Adipocyte (in vitro differentiated cells): ENCODE data around the gene PRR5.

ENCODE experiments used
- DNase-seq: peaks from one replicate; pipeline ENCODE4 v3.0.0-alpha.2; 2015; ENCODE audit warnings: low read depth
- H3K27me3 ChIP-seq: replicated peaks from 2 replicates; pipeline ENCODE4 v1.7.0; 2013; ENCODE audit warnings: mild to moderate bottlenecking, low read length, moderate library complexity; ENCODE audit not compliant: control insufficient read depth, insufficient read depth
- H3K36me3 ChIP-seq: 2 replicates; pipeline ENCODE4 v1.7.0; 2013; ENCODE audit warnings: low read length, mild to moderate bottlenecking, moderate library complexity; ENCODE audit not compliant: control insufficient read depth, insufficient read depth, severe bottlenecking
- H3K4me1 ChIP-seq: 2 replicates; pipeline ENCODE4 v1.7.0; 2013; ENCODE audit warnings: mild to moderate bottlenecking, low read length, moderate library complexity; ENCODE audit not compliant: control insufficient read depth, insufficient read depth
- H3K4me3 ChIP-seq: 2 replicates; pipeline ENCODE4 v1.7.0; 2013; ENCODE audit warnings: mild to moderate bottlenecking, low read length, moderate library complexity
- H3K9ac ChIP-seq: 2 replicates; pipeline ENCODE4 v1.7.0; 2013; ENCODE audit warnings: mild to moderate bottlenecking, low read length, moderate library complexity
- H3K9me3 ChIP-seq: 2 replicates; pipeline ENCODE4 v1.7.0; 2013; ENCODE audit warnings: mild to moderate bottlenecking, low read length, moderate library complexity; ENCODE audit not compliant: control insufficient read depth

Gene PRR5

DNA sequence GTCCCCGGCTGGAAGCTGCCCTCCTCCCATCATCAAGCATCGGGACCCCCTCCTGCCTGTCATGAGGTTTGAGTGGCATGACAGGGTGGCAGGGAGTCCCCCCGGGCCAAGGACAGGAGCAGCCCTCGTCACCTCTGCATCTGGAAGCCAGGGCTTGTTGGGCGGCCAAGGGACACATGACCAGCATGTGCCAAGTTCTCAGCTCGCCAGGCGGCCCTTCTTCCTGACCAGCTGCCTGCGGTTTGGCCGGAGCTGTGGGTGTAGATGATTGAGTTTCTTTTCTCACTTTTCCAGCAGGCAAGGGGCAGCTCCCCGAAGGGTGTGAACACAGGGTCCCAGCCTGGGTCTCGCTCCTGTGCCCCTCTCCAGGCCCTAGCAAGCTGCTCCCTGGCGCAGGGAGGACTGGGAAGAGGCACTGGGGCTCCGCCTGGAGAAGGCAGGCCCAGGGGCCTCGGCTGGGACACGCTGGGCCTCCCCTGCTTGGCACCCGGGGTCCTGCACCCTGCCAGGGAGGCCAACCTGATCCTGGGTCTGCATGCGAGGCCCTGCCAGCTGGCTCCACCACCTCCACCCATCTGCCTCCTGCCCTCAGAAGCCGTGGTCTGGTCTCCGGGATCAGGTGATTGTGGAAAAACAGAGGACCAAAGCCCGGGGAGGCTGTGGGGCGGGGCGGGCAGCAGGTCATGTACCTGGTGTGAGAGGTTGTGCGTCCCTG lies 63.7 kb downstream of the PRR5 start:
- no peak for DNase-seq
- H3K4me3 ChIP-seq: no peak overlapping the region

DNA sequence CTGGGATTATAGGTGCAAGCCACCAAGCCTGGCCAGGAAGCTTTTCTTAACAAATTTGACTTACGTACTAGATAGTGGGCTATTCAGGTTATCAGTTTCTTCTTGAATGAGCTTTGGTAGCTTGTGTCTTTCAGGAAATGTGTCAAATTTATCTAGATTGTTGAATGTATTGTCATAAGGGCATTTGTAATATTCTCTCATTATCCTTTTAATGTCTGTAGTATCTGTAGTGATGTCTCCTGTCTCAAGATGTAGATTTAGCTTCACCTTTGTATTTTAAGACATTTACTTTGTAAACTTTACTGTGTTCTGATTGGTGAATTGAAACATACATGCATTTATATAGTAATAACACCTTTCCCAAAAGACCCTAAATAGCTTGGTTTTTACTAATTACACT lies 71.1 kb downstream of the PRR5 start:
- no peak overlapping the region for H3K4me3 ChIP-seq

More for the DNA sequence above, 63.7 kb downstream of the PRR5 start:
- Histone ChIP-seq H3K27me3 (peaks cover 36% of the 10 kb centered on the region), H3K9me3 (peaks cover 8% of the 10 kb centered on the region), H3K9ac (no peak overlapping the region), H3K4me1 (no peaks in the 10 kb centered on the region), H3K36me3 (no peaks in the 10 kb centered on the region)

DNA sequence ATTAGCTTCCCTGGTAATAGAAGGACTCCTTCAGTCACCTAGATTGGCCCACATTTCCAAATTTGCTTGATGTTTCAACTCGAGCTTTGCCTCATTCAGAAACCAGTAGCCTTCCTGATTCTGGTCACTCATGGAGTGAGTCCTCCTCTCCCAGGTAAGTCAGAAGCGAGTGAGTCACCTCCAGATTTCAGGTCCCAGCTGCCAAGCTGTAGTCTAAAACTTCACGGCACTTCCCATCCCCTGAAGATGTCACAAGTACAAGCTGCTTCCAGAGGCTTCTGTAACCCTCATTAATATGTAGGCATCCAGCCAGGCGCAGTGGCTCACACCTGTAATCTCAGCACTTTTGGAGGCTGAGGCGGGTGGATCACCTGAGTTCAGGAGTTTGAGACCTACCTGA lies 73.9 kb downstream of the PRR5 start:
- Histone ChIP-seq H3K27me3 (peaks cover 22% of the 10 kb centered on the region), H3K36me3 (no peaks in the 10 kb centered on the region), H3K4me3 (no peak overlapping the region), H3K4me1 (no peaks in the 10 kb centered on the region), H3K9ac (no peak overlapping the region), H3K9me3 (peaks cover 14% of the 10 kb centered on the region)
- no peak for DNase-seq

More for the DNA sequence above, 71.1 kb downstream of the PRR5 start:
- Histone ChIP-seq H3K4me1 (no peaks in the 10 kb centered on the region), H3K9me3 (peaks cover 22% of the 10 kb centered on the region), H3K36me3 (no peaks in the 10 kb centered on the region), H3K9ac (no peak overlapping the region), H3K27me3 (peaks cover 14% of the 10 kb centered on the region)
- no peak for DNase-seq

- Histone ChIP-seq H3K9ac (no peak overlapping the region), H3K4me1 (no peaks in the 10 kb centered on the region), H3K27me3 (peaks cover 25% of the 10 kb centered on the region), H3K36me3 (no peaks in the 10 kb centered on the region), H3K9me3 (peaks cover 14% of the 10 kb centered on the region), H3K4me3 (no peak overlapping the region)
- DNase-seq: no peak
Observed at GRCh38 chr22:44776605-44777363, 74.8 kb downstream of the PRR5 start.

GRCh38 chr22:44777364-44777755 lies 75.4 kb downstream of the PRR5 start:
- DNase-seq: no peak
- no peak overlapping the region for H3K4me3 ChIP-seq
- peaks cover 14% of the 10 kb centered on the region for H3K9me3 ChIP-seq
- no peaks in the 10 kb centered on the region for H3K36me3 ChIP-seq
- no peaks in the 10 kb centered on the region for H3K4me1 ChIP-seq
- peaks cover 25% of the 10 kb centered on the region for H3K27me3 ChIP-seq
- H3K9ac ChIP-seq: no peak overlapping the region

DNA sequence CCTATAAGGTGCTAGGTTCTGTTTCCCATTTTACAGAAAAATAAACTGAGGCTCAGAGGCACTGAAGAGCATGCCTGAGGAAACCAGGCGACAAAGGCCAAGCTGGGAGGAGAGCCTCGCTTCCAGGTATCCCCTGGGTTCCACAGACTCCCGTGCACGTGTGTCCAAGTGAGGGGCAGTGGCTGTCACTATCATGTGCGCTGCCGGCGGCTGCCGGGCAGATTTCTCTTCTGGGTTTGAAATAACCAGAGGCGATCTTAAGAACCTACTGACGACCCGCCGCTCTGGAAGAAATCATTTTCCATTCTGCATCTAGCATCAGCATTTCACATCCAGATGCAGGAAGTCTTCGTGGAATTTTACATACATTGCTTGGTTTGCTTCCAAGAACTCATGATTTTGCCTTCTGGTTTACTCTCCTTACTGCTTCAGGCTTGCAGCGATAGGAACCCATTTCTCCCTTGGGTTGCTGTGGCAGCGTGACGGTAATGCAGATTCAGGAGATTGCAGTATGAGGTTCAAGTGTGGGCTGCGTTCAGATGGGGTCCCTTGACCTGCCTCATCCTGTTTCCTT lies 79.0 kb downstream of the PRR5 start:
- Histone ChIP-seq H3K4me3 (no peak overlapping the region), H3K9ac (no peak overlapping the region), H3K9me3 (no peaks in the 10 kb centered on the region), H3K27me3 (peaks cover 21% of the 10 kb centered on the region), H3K36me3 (no peaks in the 10 kb centered on the region), H3K4me1 (no peaks in the 10 kb centered on the region)
- DNase-seq: no peak

- Histone ChIP-seq H3K9ac (no peak overlapping the region), H3K27me3 (peaks cover 11% of the 10 kb centered on the region), H3K4me1 (no peaks in the 10 kb centered on the region), H3K4me3 (no peak overlapping the region), H3K9me3 (no peaks in the 10 kb centered on the region), H3K36me3 (no peaks in the 10 kb centered on the region)
- no peak for DNase-seq
Observed at GRCh38 chr22:44782363-44782963, 80.5 kb downstream of the PRR5 start.

- Histone ChIP-seq H3K4me3 (no peak overlapping the region), H3K36me3 (no peaks in the 10 kb centered on the region), H3K9ac (no peak overlapping the region), H3K27me3 (peaks cover 10% of the 10 kb centered on the region), H3K4me1 (no peaks in the 10 kb centered on the region), H3K9me3 (no peaks in the 10 kb centered on the region)
- no peak for DNase-seq
Observed at GRCh38 chr22:44783091-44783490, 81.1 kb downstream of the PRR5 start.

DNA sequence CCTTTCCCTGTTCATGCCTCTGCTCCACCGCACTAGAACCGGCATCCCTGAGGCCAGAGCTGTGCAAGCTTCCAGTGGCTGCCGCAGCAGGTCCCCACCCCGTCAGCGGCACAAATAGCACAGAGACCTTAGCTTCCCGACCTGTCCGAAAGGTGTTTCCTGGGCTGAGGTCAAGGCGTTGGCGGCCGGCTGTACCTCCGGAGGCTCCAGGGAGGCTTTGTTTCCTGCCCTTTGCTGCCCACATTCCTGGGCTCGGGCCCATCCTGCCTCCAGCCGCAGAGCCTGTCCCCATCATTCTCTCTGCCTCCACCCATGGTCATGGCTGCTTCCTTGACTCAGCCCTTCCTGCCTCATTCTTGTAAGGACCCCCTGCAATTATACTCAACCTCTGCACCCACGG lies 81.6 kb downstream of the PRR5 start:
- no peak for DNase-seq
- peaks cover 7% of the 10 kb centered on the region for H3K27me3 ChIP-seq
- H3K9ac ChIP-seq: no peak overlapping the region
- H3K4me3 ChIP-seq: no peak overlapping the region
- H3K9me3 ChIP-seq: no peaks in the 10 kb centered on the region
- no peaks in the 10 kb centered on the region for H3K36me3 ChIP-seq
- no peaks in the 10 kb centered on the region for H3K4me1 ChIP-seq

GRCh38 chr22:44786136-44786535 lies 84.1 kb downstream of the PRR5 start:
- no peak overlapping the region for H3K4me3 ChIP-seq

GRCh38 chr22:44786610-44787009 lies 84.6 kb downstream of the PRR5 start:
- Histone ChIP-seq H3K27me3 (no peaks in the 10 kb centered on the region), H3K4me3 (no peak overlapping the region), H3K9me3 (no peaks in the 10 kb centered on the region), H3K4me1 (no peaks in the 10 kb centered on the region), H3K36me3 (no peaks in the 10 kb centered on the region), H3K9ac (no peak overlapping the region)
- no peak for DNase-seq

More at GRCh38 chr22:44786136-44786535, 84.1 kb downstream of the PRR5 start:
- H3K36me3 ChIP-seq: no peaks in the 10 kb centered on the region
- DNase-seq: no peak
- H3K4me1 ChIP-seq: no peaks in the 10 kb centered on the region
- H3K27me3 ChIP-seq: peaks cover under 1% of the 10 kb centered on the region
- H3K9me3 ChIP-seq: no peaks in the 10 kb centered on the region
- no peak overlapping the region for H3K9ac ChIP-seq
